Thymus (tissue), 11 donors: ENCODE results near the gene HSD17B12. TPM values are rescaled to one million over a fixed set of nuclear protein-coding genes. Genes with fewer than 3 reads are reported as not detected.
"Not testable (repeated sequence)": the region's sequence is repeated elsewhere in the genome, so short reads cannot be mapped to it uniquely, and the experiment has no call there.

Experiments used
- DNase-seq, 9 donors: peaks; one replicate each; pipeline ENCODE4 v3.0.0-alpha.2; 2013; ENCODE audit warnings: low spot score in 9 of 9, low read depth in 6 of 9, missing footprints in 1 of 9
- H3K27ac ChIP-seq, 2 donors: one replicate each; pipeline ENCODE4 v1.5.1; 2013; ENCODE audit warnings: control low read depth in 1 of 2, low read depth in 1 of 2, low read length in 1 of 2, mild to moderate bottlenecking in 1 of 2, moderate library complexity in 1 of 2
- H3K27me3 ChIP-seq, 2 donors: one replicate each; pipeline ENCODE4 v1.5.1; 2013; ENCODE audit warnings: low read length in 1 of 2; ENCODE audit not compliant: control insufficient read depth in 2 of 2, insufficient read depth in 1 of 2
- H3K36me3 ChIP-seq, 2 donors: one replicate each; pipeline ENCODE4 v1.5.1; 2013; ENCODE audit warnings: low read length in 1 of 2, mild to moderate bottlenecking in 1 of 2, moderate library complexity in 1 of 2; ENCODE audit not compliant: control insufficient read depth in 2 of 2, insufficient read depth in 2 of 2
- H3K4me1 ChIP-seq, 2 donors: one replicate each; pipeline ENCODE4 v1.5.1; 2013; ENCODE audit warnings: low read length in 2 of 2; ENCODE audit not compliant: control insufficient read depth in 2 of 2, insufficient read depth in 2 of 2
- H3K4me3 ChIP-seq, 2 donors: one replicate each; pipeline ENCODE4 v1.5.1; 2013; ENCODE audit warnings: low read length in 2 of 2, control low read depth in 1 of 2, mild to moderate bottlenecking in 1 of 2
- H3K9me3 ChIP-seq, 2 donors: one replicate each; pipeline ENCODE4 v1.5.1; 2013; ENCODE audit warnings: low read length in 1 of 2, mild to moderate bottlenecking in 1 of 2; ENCODE audit not compliant: control insufficient read depth in 2 of 2, insufficient read depth in 1 of 2
- WGBS: extraction: QIAGEN DNeasy Blood & Tissue Kit; methylation state at CpG from one replicate; pipeline ENCODE4 v1.1.7; 2013; 5-methylcytosine and 5-hydroxymethylcytosine counted together
- polyA plus RNA-seq: library from polyadenylated mRNA; stranded (reverse); fragments of 200-250 nt; gene quantifications from one replicate; pipeline ENCODE4 v1.2.3, GENCODE V29; 2013
- total RNA-seq: library from RNA; stranded (reverse); fragments of 120-200 nt; gene quantifications from one replicate; pipeline ENCODE4 v1.2.4, GENCODE V29; 2013
- donor health status: healthy.

The HSD17B12 gene
- total and polyA plus RNA-seq, 2 donors: 18.8 to 32.1 TPM

DNA sequence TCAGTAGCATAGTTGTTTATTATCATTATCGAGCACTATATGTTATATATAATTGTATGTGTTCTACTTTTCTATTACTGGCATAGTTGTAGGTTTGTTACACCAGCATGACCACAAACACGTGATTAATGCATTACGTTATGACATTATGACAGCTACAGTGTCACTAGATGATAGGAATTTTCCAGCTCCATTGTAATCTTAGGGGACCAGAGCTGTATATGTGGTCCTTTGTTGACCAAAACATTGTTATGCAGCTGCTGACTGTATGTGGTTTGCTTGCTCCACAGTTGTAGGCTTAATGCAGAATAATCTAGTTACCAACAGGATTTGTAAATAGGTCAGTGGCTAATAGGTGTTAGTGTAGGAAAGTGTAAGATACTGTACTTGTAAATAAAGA, 66.1 kb downstream of the HSD17B12 start:
- no peak for DNase-seq
- no peak overlapping the region for H3K4me3 ChIP-seq
- no peaks in the 10 kb centered on the region for H3K9me3 ChIP-seq
- no peak overlapping the region for H3K27ac ChIP-seq
- no peaks in the 10 kb centered on the region for H3K4me1 ChIP-seq
- WGBS: 92% methylated on average over 3 of the region's 3 CpGs
- H3K27me3 ChIP-seq: no peaks in the 10 kb centered on the region
- H3K36me3 ChIP-seq: no peaks in the 10 kb centered on the region

DNA sequence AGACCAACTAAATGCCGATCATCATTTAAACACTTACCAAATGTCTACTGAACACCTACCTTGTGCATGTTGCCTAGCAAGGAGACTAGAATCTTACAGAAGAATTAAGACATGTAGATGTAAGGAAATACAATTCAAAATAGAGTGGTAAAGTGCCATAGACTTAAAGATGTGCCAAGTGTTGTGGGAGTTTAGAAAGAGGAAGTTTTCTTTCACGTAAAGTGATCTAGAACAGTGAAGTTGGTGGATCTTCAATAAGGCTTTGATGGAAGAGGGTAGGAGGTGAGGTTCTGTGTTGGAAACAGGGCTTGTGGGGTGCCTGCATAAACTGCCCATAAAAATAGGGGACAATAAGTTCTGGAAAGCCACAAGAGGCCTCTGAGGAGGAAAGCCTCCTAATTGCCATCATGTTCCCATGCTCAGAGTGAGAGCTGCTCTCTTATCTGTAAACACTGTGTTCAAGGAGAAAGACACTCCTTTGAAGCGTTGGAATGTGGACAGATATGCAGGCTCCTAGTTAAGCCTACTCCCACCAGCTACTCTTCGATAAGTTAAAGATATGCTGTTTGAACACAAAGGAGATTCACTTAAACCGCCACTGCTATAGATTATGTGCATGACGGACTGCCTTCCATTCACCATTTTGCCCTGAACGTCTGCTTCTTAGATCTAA, 66.7 kb downstream of the HSD17B12 start:
- 97% methylated on average over 7 of the region's 7 CpGs for WGBS
- H3K27ac ChIP-seq: no peak overlapping the region

DNA sequence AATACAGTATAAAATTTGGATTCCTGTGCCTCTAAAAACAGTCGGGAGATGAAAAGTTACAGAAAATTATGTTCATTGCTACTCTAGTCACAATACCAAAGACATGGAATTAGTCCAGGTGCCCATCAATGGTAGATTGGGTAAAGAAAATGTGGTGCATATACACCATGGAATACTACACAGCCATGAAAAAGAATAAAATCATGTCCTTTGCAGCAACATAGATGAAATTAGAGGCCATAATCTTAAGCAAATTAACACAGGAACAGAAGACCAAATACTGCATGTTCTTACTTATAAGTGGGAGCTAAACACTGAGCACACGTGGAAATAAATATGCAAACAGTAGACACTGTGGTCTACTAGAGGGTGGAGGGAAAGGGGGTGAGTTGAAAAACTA, 67.6 kb downstream of the HSD17B12 start:
- DNase-seq: no peak
- Histone ChIP-seq H3K4me1 (no peaks in the 10 kb centered on the region), H3K27me3 (no peaks in the 10 kb centered on the region), H3K9me3 (no peaks in the 10 kb centered on the region), H3K4me3 (no peak overlapping the region), H3K36me3 (no peaks in the 10 kb centered on the region), H3K27ac (no peak overlapping the region)
- WGBS: 98% methylated on average over 2 of the region's 2 CpGs

More for the DNA sequence above, 66.7 kb downstream of the HSD17B12 start:
- Histone ChIP-seq H3K4me3 (no peak overlapping the region), H3K27me3 (no peaks in the 10 kb centered on the region), H3K9me3 (no peaks in the 10 kb centered on the region), H3K4me1 (no peaks in the 10 kb centered on the region), H3K36me3 (no peaks in the 10 kb centered on the region)
- no peak for DNase-seq

DNA sequence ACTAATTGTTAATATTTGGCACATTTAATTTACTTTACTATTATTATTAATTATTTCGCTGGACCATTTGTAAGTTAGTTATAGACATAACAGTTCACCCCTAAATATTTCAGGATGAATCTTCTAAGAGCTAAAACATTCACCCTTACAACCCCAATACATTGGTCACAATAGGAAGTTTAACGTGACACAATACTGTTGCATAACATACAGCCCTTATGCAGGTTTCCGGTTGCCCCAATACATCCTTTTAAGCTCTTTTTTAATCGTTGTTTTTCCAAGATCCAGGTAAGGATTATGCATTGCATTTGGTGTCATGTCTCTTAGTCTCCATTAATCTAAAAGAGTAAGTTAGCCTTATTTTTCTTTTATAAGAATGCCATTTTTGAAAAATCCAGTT, 71.2 kb downstream of the HSD17B12 start:
- Histone ChIP-seq H3K27me3 (no peaks in the 10 kb centered on the region), H3K36me3 (peaks cover 0 to 3% of the 10 kb centered on the region in 2 donors), H3K4me1 (no peaks in the 10 kb centered on the region), H3K9me3 (no peaks in the 10 kb centered on the region), H3K27ac (no peak overlapping the region), H3K4me3 (no peak overlapping the region)
- WGBS: 94% methylated on average over 4 of the region's 4 CpGs
- DNase-seq: no peak

DNA sequence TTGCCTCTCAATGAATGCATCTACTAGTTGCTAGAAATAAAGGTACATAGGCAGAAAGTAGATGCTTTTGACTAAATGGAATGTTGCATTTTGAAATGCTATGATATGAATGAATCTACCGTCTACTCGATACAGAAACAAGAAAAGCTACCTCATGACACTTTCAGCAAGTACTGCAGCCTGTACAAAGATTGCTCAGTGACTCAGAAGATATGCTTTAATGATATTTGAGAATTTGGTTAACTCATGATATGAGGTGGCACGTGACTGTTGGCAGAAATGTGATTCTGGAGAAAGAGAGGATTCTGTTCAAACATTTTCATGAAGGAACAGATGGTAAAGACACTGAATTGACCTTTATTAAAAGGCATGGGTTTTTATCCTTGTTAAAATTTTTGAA, 76.0 kb downstream of the HSD17B12 start:
- Histone ChIP-seq H3K27me3 (no peaks in the 10 kb centered on the region), H3K4me3 (no peak overlapping the region), H3K36me3 (peaks cover 2 to 3% of the 10 kb centered on the region in 2 donors), H3K9me3 (no peaks in the 10 kb centered on the region), H3K4me1 (no peaks in the 10 kb centered on the region), H3K27ac (no peak overlapping the region)
- no peak for DNase-seq
- 92% methylated on average over 3 of the region's 3 CpGs for WGBS

DNA sequence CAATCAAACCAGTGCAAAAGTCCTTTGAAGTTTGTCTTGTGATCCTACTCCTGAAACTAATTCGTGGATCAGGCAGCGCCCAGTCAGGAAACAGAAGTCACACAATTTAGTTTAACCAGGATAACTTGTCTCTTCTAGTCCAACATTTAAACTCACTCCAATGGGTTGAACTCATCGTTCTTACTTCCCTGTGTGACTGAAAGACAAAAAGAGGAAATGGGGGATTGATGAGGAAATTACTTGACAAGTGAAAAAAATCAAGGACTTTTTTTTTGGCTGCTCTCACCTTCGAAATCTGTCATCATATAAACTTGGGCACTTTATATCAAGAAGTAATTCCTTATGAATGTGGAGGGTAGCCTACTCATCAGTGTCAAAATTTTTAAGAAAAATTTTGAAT, 78.4 kb downstream of the HSD17B12 start:
- Histone ChIP-seq H3K4me1 (no peaks in the 10 kb centered on the region), H3K4me3 (no peak overlapping the region), H3K9me3 (no peaks in the 10 kb centered on the region), H3K27me3 (no peaks in the 10 kb centered on the region), H3K36me3 (peaks cover under 1 to 3% of the 10 kb centered on the region in 2 donors), H3K27ac (no peak overlapping the region)
- DNase-seq: no peak
- 67% methylated on average over 4 of the region's 4 CpGs for WGBS

DNA sequence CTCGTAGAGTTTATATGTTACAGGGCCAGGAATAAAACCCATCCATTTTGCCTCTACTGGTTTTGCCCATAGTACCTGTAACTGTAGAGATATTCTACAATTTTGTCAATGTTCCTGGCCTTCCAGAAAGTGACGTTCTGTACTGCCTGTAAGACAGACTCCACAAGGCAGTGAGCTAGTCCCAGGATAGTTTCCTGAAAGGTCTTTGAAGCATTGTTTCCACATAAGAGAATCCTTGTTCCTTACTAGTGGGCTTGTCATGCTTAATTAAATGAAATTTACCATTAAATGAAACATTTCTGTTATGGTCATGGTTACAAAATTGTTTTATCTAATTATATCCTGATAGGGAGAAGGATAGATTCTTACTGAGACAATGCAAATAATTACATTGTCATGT, 80.4 kb downstream of the HSD17B12 start:
- H3K27me3 ChIP-seq: no peaks in the 10 kb centered on the region

DNA sequence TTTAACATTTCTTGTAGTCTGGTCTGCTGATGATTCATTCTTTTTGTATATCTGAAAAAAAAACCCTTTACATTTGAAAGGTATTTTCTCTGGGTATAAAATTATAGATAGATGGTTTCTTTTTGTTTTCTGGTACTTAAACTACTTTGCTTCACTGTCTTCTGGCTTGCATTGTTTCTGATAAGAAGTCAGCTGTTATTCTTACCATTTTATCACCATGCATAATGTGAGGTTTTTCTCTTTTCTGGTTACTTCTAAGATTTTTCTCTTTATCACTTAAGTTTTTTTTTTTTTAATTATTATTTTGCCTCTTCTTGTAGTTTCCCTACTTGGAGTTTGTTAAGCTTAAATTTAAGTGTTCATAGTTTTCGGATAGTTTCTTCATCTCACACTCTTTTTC, 84.7 kb downstream of the HSD17B12 start:
- peaks cover 0 to 3% of the 10 kb centered on the region in 2 donors for H3K9me3 ChIP-seq

More for the DNA sequence above, 80.4 kb downstream of the HSD17B12 start:
- DNase-seq: no peak
- WGBS: 100% methylated on average over 2 of the region's 2 CpGs
- Histone ChIP-seq H3K9me3 (peaks cover 0 to 2% of the 10 kb centered on the region in 2 donors), H3K4me1 (no peaks in the 10 kb centered on the region), H3K4me3 (no peak overlapping the region), H3K36me3 (peaks cover 0 to 3% of the 10 kb centered on the region in 2 donors), H3K27ac (no peak overlapping the region)

DNA sequence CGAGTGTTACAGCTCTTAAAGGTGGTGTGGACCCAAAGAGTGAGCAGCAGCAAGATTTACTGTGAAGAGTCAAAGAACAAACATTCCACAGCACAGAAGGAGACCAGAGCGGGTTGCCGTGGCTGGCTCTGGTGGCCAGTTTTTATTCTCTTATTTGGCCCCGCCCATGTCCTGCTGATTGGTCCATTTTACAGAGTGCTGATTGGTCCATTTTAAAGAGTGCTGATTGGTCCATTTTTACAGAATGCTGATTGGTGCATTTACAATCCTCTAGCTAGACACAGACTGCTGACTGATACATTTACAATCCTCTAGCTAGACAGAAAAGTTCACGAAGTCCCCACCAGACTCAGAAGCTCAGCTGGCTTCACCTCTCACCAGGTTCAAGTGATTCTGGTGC, 88.1 kb downstream of the HSD17B12 start:
- not testable (repeated sequence) for DNase-seq, H3K27ac ChIP-seq, H3K27me3 ChIP-seq, H3K36me3 ChIP-seq, H3K9me3 ChIP-seq, H3K4me3 ChIP-seq, H3K4me1 ChIP-seq
- 87% methylated on average over 5 of the region's 5 CpGs for WGBS

More for the DNA sequence above, 84.7 kb downstream of the HSD17B12 start:
- Histone ChIP-seq H3K36me3 (peaks cover 0 to 3% of the 10 kb centered on the region in 2 donors), H3K27ac (no peak overlapping the region), H3K4me1 (no peaks in the 10 kb centered on the region), H3K27me3 (no peaks in the 10 kb centered on the region), H3K4me3 (no peak overlapping the region)
- no peak for DNase-seq
- WGBS: 98% methylated on average over 1 of the region's 1 CpG
